ENCODE data around the gene ZCCHC7. TPM values are rescaled to one million over a fixed set of nuclear protein-coding genes. Genes with fewer than 3 reads are reported as not detected.
"Not testable (repeated sequence)": the region's sequence is repeated elsewhere in the genome, so short reads cannot be mapped to it uniquely, and the experiment has no call there.

ZCCHC7 gene
- total and polyA plus RNA-seq, 4 donors, result 3.3 to 9.7 (median 7.6) TPM

GRCh38 chr9:37117956-37118355 lies 2.4 kb upstream of the ZCCHC7 start (continued):
- TF ChIP-seq, protein P1, sequence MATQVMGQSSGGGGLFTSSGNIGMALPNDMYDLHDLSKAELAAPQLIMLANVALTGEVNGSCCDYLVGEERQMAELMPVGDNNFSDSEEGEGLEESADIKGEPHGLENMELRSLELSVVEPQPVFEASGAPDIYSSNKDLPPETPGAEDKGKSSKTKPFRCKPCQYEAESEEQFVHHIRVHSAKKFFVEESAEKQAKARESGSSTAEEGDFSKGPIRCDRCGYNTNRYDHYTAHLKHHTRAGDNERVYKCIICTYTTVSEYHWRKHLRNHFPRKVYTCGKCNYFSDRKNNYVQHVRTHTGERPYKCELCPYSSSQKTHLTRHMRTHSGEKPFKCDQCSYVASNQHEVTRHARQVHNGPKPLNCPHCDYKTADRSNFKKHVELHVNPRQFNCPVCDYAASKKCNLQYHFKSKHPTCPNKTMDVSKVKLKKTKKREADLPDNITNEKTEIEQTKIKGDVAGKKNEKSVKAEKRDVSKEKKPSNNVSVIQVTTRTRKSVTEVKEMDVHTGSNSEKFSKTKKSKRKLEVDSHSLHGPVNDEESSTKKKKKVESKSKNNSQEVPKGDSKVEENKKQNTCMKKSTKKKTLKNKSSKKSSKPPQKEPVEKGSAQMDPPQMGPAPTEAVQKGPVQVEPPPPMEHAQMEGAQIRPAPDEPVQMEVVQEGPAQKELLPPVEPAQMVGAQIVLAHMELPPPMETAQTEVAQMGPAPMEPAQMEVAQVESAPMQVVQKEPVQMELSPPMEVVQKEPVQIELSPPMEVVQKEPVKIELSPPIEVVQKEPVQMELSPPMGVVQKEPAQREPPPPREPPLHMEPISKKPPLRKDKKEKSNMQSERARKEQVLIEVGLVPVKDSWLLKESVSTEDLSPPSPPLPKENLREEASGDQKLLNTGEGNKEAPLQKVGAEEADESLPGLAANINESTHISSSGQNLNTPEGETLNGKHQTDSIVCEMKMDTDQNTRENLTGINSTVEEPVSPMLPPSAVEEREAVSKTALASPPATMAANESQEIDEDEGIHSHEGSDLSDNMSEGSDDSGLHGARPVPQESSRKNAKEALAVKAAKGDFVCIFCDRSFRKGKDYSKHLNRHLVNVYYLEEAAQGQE (IDR thresholded peaks at IDR 0.05), result no peak
- TF ChIP-seq ZBTB33 (IDR thresholded peaks at IDR 0.05), result no peak

DNA sequence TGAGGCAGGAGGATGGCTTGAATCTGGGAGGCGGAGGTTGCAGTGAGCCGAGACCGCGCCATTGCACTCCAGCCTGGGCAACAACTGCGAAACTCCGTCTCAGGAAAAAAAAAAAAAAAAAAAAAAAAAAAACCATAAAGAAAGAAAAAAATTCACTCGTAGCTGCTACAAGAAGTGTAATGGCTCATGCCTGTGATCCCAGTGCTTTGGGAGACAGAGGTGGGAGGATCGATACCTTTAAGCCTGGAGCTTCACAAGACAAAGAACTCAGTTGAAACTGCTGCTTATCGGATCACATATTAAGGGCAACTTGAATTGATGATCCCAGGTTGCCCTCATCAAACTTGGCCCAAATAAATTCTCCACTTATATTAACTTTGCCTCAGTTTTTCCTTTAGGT lies 1.0 kb upstream of the ZCCHC7 start:
- Histone ChIP-seq H3K9ac (ENCODE audit: low read depth in 1 of 2, low read length in 2 of 2) (no peak overlapping the region), H3K27ac (ENCODE audit: low read depth in 1 of 2, low read length in 2 of 2) (no peak overlapping the region), H3K27me3 (ENCODE audit: control insufficient read depth in 4 of 4, insufficient read depth in 4 of 4, low read length in 3 of 4) (no peaks in the 10 kb centered on the region), H3K36me3 (ENCODE audit: control insufficient read depth in 4 of 4, insufficient read depth in 3 of 4, low read depth in 1 of 4, low read length in 3 of 4) (no peaks in the 10 kb centered on the region), H3K4me1 (ENCODE audit: control insufficient read depth in 4 of 4, insufficient read depth in 4 of 4, low read length in 3 of 4) (peaks cover 3 to 14% (median 6%) of the 10 kb centered on the region in 4 donors), H3K4me3 (ENCODE audit: low read depth in 1 of 3, low read length in 3 of 3) (no peak overlapping the region), H3K9me3 (ENCODE audit: control insufficient read depth in 4 of 4, low read length in 3 of 4) (no peaks in the 10 kb centered on the region)
- TF ChIP-seq TAF1 (conservative IDR thresholded peaks at IDR 0.05) (no peak), YY1 (IDR thresholded peaks at IDR 0.05) (no peak)
- no peak for DNase-seq (ENCODE audit: low spot score)
- 99% methylated on average over 9 of the region's 9 CpGs for WGBS

DNA sequence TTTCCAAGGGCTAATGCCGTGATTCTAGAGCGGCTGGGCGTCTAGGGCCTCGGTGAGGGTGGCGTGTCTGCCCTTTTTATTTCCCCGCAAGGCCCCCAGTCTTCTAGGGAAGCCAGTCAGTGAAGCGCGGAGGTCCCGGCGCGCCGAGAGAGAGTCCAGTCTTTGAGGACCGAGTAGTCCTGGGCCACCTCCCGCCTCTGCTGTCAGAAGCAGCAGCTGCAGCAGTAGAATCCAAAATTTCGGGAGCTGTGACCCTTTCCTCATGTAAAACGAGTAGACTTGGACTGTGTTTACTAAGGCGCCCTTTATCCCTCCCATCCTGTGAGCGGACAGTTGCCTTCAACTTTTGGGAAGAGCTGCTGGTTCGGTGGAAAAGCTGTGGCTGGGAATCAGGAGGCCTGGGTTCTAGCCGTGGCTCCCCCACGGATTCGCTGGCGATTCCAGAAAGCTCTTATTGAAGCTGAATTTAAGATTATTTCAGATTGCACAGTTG lies 515 bp downstream of the ZCCHC7 start:
- Histone ChIP-seq H3K4me1 (ENCODE audit: control insufficient read depth in 4 of 4, insufficient read depth in 4 of 4, low read length in 3 of 4) (peaks cover 3 to 14% (median 6%) of the 10 kb centered on the region in 4 donors), H3K9ac (ENCODE audit: low read depth in 1 of 2, low read length in 2 of 2) (peak overlapping the region; percentile 66 to 77), H3K4me3 (ENCODE audit: low read depth in 1 of 3, low read length in 3 of 3) (peak overlapping the region; percentile 68 to 82 (median 77)), H3K27ac (ENCODE audit: low read depth in 1 of 2, low read length in 2 of 2) (peak overlapping the region; percentile 86 to 89)
- not testable (repeated sequence) for H3K9me3 ChIP-seq (ENCODE audit: control insufficient read depth in 4 of 4, low read length in 3 of 4); H3K27me3 ChIP-seq (ENCODE audit: control insufficient read depth in 4 of 4, insufficient read depth in 4 of 4, low read length in 3 of 4); H3K36me3 ChIP-seq (ENCODE audit: control insufficient read depth in 4 of 4, insufficient read depth in 3 of 4, low read depth in 1 of 4, low read length in 3 of 4); DNase-seq (ENCODE audit: low spot score)
- WGBS, result under 1% methylated on average over 23 of the region's 23 CpGs

DNA sequence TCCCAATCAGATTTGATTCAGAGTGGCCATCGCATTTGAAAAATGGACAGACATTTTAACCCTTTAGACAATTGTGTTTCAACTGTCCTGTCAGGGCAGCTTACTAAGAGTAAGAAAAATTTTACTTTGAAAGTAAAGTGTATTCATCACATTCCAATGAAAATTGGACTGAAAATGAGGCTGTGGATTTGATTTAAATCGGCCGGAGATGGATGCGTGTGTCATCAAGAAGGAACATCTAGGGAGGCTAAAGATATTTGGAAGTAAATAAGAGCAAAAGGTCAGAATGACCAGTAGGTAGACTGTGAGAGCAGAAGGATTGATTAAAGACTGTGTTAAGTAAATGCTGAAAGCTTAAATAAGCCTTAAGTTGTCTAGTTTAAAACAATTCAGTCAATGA lies 1.5 kb downstream of the ZCCHC7 start:
- Histone ChIP-seq H3K9me3 (ENCODE audit: control insufficient read depth in 4 of 4, low read length in 3 of 4) (no peaks in the 10 kb centered on the region), H3K36me3 (ENCODE audit: control insufficient read depth in 4 of 4, insufficient read depth in 3 of 4, low read depth in 1 of 4, low read length in 3 of 4) (peaks cover 0 to 4% (median 2%) of the 10 kb centered on the region in 4 donors), H3K27me3 (ENCODE audit: control insufficient read depth in 4 of 4, insufficient read depth in 4 of 4, low read length in 3 of 4) (no peaks in the 10 kb centered on the region), H3K9ac (ENCODE audit: low read depth in 1 of 2, low read length in 2 of 2) (no peak overlapping the region), H3K27ac (ENCODE audit: low read depth in 1 of 2, low read length in 2 of 2) (no peak overlapping the region), H3K4me3 (ENCODE audit: low read depth in 1 of 3, low read length in 3 of 3) (peak overlapping the region in 1 of 3 donors; percentile 77), H3K4me1 (ENCODE audit: control insufficient read depth in 4 of 4, insufficient read depth in 4 of 4, low read length in 3 of 4) (peaks cover 3 to 14% (median 6%) of the 10 kb centered on the region in 4 donors)
- 78% methylated on average over 4 of the region's 4 CpGs for WGBS
- no peak for TF ChIP-seq RAD21 (IDR thresholded peaks at IDR 0.05)
- no peak for TF ChIP-seq HNF4G (IDR thresholded peaks at IDR 0.05)
- TF ChIP-seq RXRA (IDR thresholded peaks at IDR 0.05), result no peak
- TF ChIP-seq, protein P2, sequence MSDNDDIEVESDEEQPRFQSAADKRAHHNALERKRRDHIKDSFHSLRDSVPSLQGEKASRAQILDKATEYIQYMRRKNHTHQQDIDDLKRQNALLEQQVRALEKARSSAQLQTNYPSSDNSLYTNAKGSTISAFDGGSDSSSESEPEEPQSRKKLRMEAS (IDR thresholded peaks at IDR 0.05), result no peak
- TF ChIP-seq, protein P3, sequence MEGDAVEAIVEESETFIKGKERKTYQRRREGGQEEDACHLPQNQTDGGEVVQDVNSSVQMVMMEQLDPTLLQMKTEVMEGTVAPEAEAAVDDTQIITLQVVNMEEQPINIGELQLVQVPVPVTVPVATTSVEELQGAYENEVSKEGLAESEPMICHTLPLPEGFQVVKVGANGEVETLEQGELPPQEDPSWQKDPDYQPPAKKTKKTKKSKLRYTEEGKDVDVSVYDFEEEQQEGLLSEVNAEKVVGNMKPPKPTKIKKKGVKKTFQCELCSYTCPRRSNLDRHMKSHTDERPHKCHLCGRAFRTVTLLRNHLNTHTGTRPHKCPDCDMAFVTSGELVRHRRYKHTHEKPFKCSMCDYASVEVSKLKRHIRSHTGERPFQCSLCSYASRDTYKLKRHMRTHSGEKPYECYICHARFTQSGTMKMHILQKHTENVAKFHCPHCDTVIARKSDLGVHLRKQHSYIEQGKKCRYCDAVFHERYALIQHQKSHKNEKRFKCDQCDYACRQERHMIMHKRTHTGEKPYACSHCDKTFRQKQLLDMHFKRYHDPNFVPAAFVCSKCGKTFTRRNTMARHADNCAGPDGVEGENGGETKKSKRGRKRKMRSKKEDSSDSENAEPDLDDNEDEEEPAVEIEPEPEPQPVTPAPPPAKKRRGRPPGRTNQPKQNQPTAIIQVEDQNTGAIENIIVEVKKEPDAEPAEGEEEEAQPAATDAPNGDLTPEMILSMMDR (IDR thresholded peaks at IDR 0.05; ENCODE audit: low read depth, low read length, missing input control), result no peak
- no peak for DNase-seq (ENCODE audit: low spot score)
